K562 (cell line): ENCODE measurements around the gene SLC34A1. TPM values are rescaled to one million over a fixed set of nuclear protein-coding genes. Genes with fewer than 3 reads are reported as not detected.

Experiments used
- ATAC-seq: fragments of 200-7000 bp; cut with Tn5 transposase; 3 replicates; pipeline ENCODE4 v1.9.1; 2020; ENCODE audit warnings: moderate library complexity
- BruUV-seq: library from RNA; stranded (reverse); fragments of 400-500 nt; replicated peaks from 2 replicates; lab custom pipeline; 2021; lab: Mats Ljungman, UMichigan
- CTCF ChIA-PET: fragments of 300-600 bp; formaldehyde crosslinking; extraction: SDS; loops from one replicate; lab custom pipeline; 2021; ENCODE audit warnings: low intra/inter-chr PET ratio; lab: Yijun Ruan, JAX
- POLR2A ChIA-PET: fragments of 300-600, 350-650 bp; sonication (Branson Sonifier 250); formaldehyde crosslinking; extraction: SDS; loops from one replicate; lab custom pipeline; 2021; ENCODE audit warnings: antibody characterized with exemption, inconsistent platforms; lab: Yijun Ruan, JAX
- DNase-seq, 4 experiments: peaks; one replicate each; pipeline versions ENCODE4 v3.0.0 to v3.0.0-alpha.2; 2011 to 2018; ENCODE audit warnings: low spot score in 3 of 4, mixed read lengths in 3 of 4; ENCODE audit errors: extremely low read depth in 1 of 4
- FAIRE-seq: peaks from 2 replicates; lab custom pipeline; 2011; peaks lifted over from hg19 to GRCh38; lab: Jason Lieb, UNC
- H2AFZ ChIP-seq: 2 replicates; pipeline ENCODE4 v1.6.0; 2011; ENCODE audit warnings: low read depth, low read length, control low read depth, inconsistent platforms
- H3K27ac ChIP-seq: fragments of 200-600 bp; 3 replicates; pipeline ENCODE4 v1.8.0; 2011; ENCODE audit warnings: low read depth, mild to moderate bottlenecking, control low read depth, inconsistent platforms, low read length, moderate library complexity, mixed read lengths; ENCODE audit errors: extremely low read depth
- H3K27me3 ChIP-seq, 2 experiments: fragments of 300-600 bp in 1 of 2; 2 replicates in 1 of 2; 3 replicates in 1 of 2; pipeline versions ENCODE4 v1.6.0 to v1.8.0; 2011; ENCODE audit warnings: inconsistent platforms in 2 of 2, low read length in 2 of 2, mild to moderate bottlenecking in 1 of 2, mixed read lengths in 1 of 2, moderate library complexity in 1 of 2; ENCODE audit not compliant: control insufficient read depth in 2 of 2, insufficient read depth in 2 of 2
- H3K36me3 ChIP-seq: fragments of 300-600 bp; 3 replicates; pipeline ENCODE4 v1.8.0; 2011; ENCODE audit warnings: mild to moderate bottlenecking, low read length, inconsistent platforms; ENCODE audit not compliant: control insufficient read depth, insufficient read depth
- H3K4me1 ChIP-seq, 2 experiments: fragments of 200-600 bp in 1 of 2; replicated peaks in 1 of 2; 2 replicates in 1 of 2; 3 replicates in 1 of 2; pipeline versions ENCODE4 v1.5.1 to v1.8.0; 2011; ENCODE audit warnings: inconsistent platforms in 2 of 2, low read length in 2 of 2, mild to moderate bottlenecking in 1 of 2, mixed read lengths in 1 of 2, moderate library complexity in 1 of 2; ENCODE audit not compliant: control insufficient read depth in 2 of 2, insufficient read depth in 2 of 2
- H3K4me2 ChIP-seq: 2 replicates; pipeline ENCODE4 v1.6.1; 2011; ENCODE audit warnings: low read length, control low read depth, inconsistent platforms, mixed read lengths; ENCODE audit not compliant: insufficient read depth
- H3K4me3 ChIP-seq: fragments of 200-600 bp; sonication (generic), shearing (Covaris generic); 2 replicates; pipeline ENCODE4 v1.5.1; 2016; ENCODE audit warnings: control low read depth, inconsistent platforms
- H3K79me2 ChIP-seq: fragments of 200-600 bp; 3 replicates; pipeline ENCODE4 v1.8.0; 2011; ENCODE audit warnings: low read length, inconsistent platforms; ENCODE audit not compliant: control insufficient read depth, insufficient read depth
- H3K9ac ChIP-seq, 2 experiments: 2 replicates each; pipeline versions ENCODE4 v1.6.0 to v1.6.1; 2011; ENCODE audit warnings: low read depth in 2 of 2, low read length in 2 of 2, control low read depth in 1 of 2, inconsistent platforms in 1 of 2, mild to moderate bottlenecking in 1 of 2, mixed read lengths in 1 of 2; ENCODE audit not compliant: insufficient read depth in 1 of 2
- H3K9me1 ChIP-seq: one replicate; pipeline ENCODE4 v1.6.0; 2011; ENCODE audit warnings: inconsistent platforms, mild to moderate bottlenecking, low read length, moderate library complexity; ENCODE audit not compliant: control insufficient read depth, insufficient read depth
- H3K9me3 ChIP-seq: replicated peaks from 2 replicates; pipeline ENCODE4 v1.5.1; 2011; ENCODE audit warnings: low read depth, low read length, inconsistent platforms; ENCODE audit not compliant: control insufficient read depth, insufficient read depth
- H4K20me1 ChIP-seq: replicated peaks from 2 replicates; pipeline ENCODE4 v1.6.1; 2011; ENCODE audit warnings: low read length, inconsistent platforms, mixed read lengths; ENCODE audit not compliant: control insufficient read depth, insufficient read depth
- ZBTB40 ChIP-seq, 2 experiments: fragments of 450-650 bp in 1 of 2; sonication (generic) in 1 of 2; formaldehyde crosslinking in 1 of 2; IDR thresholded peaks; 2 replicates each; pipeline versions ENCODE4 v1.7.1 to v1.9.0; 2016 to 2022; ENCODE audit warnings: inconsistent platforms in 1 of 2, mild to moderate bottlenecking in 1 of 2, missing genetic modification reagents in 1 of 2
- ZEB2 ChIP-seq: fragments of 450-650 bp; IDR thresholded peaks from 2 replicates; pipeline ENCODE4 v1.6.1; 2016
- ZNF77 ChIP-seq: fragments of 250-450 bp; sonication (Bioruptor Pico); IDR thresholded peaks from 2 replicates; pipeline ENCODE4 v1.5.0; 2020
- WGBS: fragments of 100-300 bp; shearing (Covaris generic); methylation state at CpG from one replicate; pipeline ENCODE4 v1.1.6; 2016; ENCODE audit warnings: low coverage, mixed read lengths; ENCODE audit not compliant: insufficient coverage; ENCODE audit errors: missing lambda C conversion rate; 5-methylcytosine and 5-hydroxymethylcytosine counted together
- in situ Hi-C: fragments of 300-500 bp; cut with MboI; formaldehyde crosslinking; loops from 4 replicates; pipeline ENCODE4 v1.15.0; 2018; ENCODE audit warnings: inconsistent platforms, mixed read lengths
- intact Hi-C: fragments of 100-400 bp; cut with micrococcal nuclease; formaldehyde crosslinking; loops from 2 replicates; pipeline ENCODE4 v1.14.2; 2022
- polyA plus RNA-seq, 8 experiments: library from polyadenylated mRNA; depleted of rRNA in 4 of 8; stranded (reverse) in 5 of 8; unstranded in 3 of 8; fragments of >200 nt; fragmentation: Nextera tagmentation in 2 of 8; fragmentation: Illumina TruSeq in 1 of 8; extraction: Ambion mirVana in 2 of 8; extraction: Trizol in 1 of 8; gene quantifications; 2 replicates each; pipeline versions ENCODE4 v1.2.1 to v1.2.3, GENCODE V29; 2011 to 2014; ENCODE audit warnings: inconsistent platforms in 1 of 8, missing spikeins in 1 of 8
- total RNA-seq, 7 experiments: library from RNA; depleted of rRNA in 6 of 7; stranded (reverse); fragments of >200 nt in 6 of 7; fragmentation: Illumina TruSeq in 2 of 7; extraction: Trizol in 2 of 7; gene quantifications; 2 replicates each; pipeline versions ENCODE4 v1.2.1 to v1.2.3, GENCODE V29; 2011 to 2021; ENCODE audit warnings: low replicate concordance in 1 of 7

Gene SLC34A1
- total and polyA plus RNA-seq, 9 of the 15 experiments (the other 6 are each of a cell fraction or from before 2014, with no cell fraction given) = not detected

GRCh38 chr5:177376107-177376506, 8.1 kb upstream of the SLC34A1 start:
- H3K27ac ChIP-seq = no peak overlapping the region
- H3K4me3 ChIP-seq = no peak overlapping the region
- H3K4me2 ChIP-seq = no peak overlapping the region
- no peak overlapping the region for H2AFZ ChIP-seq
- H3K27me3 ChIP-seq = no peaks in the 10 kb centered on the region
- no peak for DNase-seq
- CTCF ChIA-PET = no interaction called here
- no peak for FAIRE-seq
- H3K36me3 ChIP-seq = peaks cover 23% of the 10 kb centered on the region; the same call in 2 of the 3 replicates
- no peaks in the 10 kb centered on the region for H4K20me1 ChIP-seq
- H3K9me3 ChIP-seq = no peaks in the 10 kb centered on the region
- in situ Hi-C loops (no loop called here), intact Hi-C loops (no loop called here)
- ATAC-seq = no peak
- POLR2A ChIA-PET = no interaction called here
- H3K79me2 ChIP-seq = no peaks in the 10 kb centered on the region; the same call in 2 of the 3 replicates
- no TSS peak for BruUV-seq
- H3K9me1 ChIP-seq = peaks cover 4% of the 10 kb centered on the region
- 74% methylated on average over 11 of the region's 11 CpGs for WGBS
- peaks cover 19 to 36% of the 10 kb centered on the region in 2 experiments for H3K4me1 ChIP-seq
- TF ChIP-seq ZEB2 = no peak
- peak; percentile 61 for TF ChIP-seq ZBTB40 (IDR thresholded peaks at IDR 0.05)
- no peak for TF ChIP-seq ZBTB40 (CRISPR knock-in tag; IDR thresholded peaks at IDR 0.05)
- no peak for TF ChIP-seq ZNF77 (CRISPR knock-in tag)
- H3K9ac ChIP-seq = no peak overlapping the region
